Nephron (organoid): ENCODE measurements around the gene GNG14.
A peak's percentile ranks its signal among the peaks of the same experiment; 100 is the strongest.

Experiments
- H3K27ac Mint-ChIP-seq, 3 experiments: 2 replicates each; pipeline ENCODE4 v1.8.0; 2020; ENCODE audit warnings: mixed read lengths in 3 of 3, mild to moderate bottlenecking in 2 of 3, moderate library complexity in 1 of 3
- H3K27me3 Mint-ChIP-seq: 2 replicates; pipeline ENCODE4 v1.8.0; 2021; ENCODE audit warnings: low read depth, mild to moderate bottlenecking, moderate library complexity, mixed read lengths
- H3K36me3 Mint-ChIP-seq: 2 replicates; pipeline ENCODE4 v1.8.0; 2020; ENCODE audit warnings: low read depth, mixed read lengths
- H3K4me1 Mint-ChIP-seq: 2 replicates; pipeline ENCODE4 v1.8.0; 2020; ENCODE audit warnings: mixed read lengths
- H3K4me3 Mint-ChIP-seq, 3 experiments: 2 replicates each; pipeline ENCODE4 v1.8.0; 2020; ENCODE audit warnings: mild to moderate bottlenecking in 3 of 3, mixed read lengths in 3 of 3, moderate library complexity in 2 of 3
- H3K9me3 Mint-ChIP-seq: 2 replicates; pipeline ENCODE4 v1.8.0; 2020; ENCODE audit warnings: mixed read lengths
- TF ChIP-seq, protein P1 (sequence below), 3 experiments: fragments of 200-600 bp; sonication (generic); IDR thresholded peaks; one replicate each; pipeline ENCODE4 v1.5.0; 2021; ENCODE audit warnings: antibody characterized with exemption in 3 of 3; ENCODE audit not compliant: unreplicated experiment in 3 of 3

GNG14 gene

DNA sequence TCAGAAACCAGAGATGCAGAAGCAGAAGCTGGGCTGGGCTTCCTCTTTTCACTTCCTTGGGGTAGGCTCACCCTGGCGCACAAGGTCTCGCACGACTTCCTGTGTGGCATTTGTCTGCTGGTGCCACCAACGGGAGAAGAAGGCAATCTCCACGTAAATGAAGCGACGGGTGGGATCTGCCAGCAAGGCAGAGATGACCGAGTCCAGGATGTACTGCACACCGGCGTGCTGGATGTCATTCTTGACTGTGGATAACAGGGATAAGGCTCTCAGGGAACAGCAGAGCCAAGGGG is 22.6 kb upstream of the GNG14 start:
- Mint-ChIP-seq H3K4me3 (peak overlapping the region; percentile 97 to 99 (median 98)), H3K9me3 (no peaks in the 10 kb centered on the region), H3K27me3 (no peaks in the 10 kb centered on the region), H3K27ac (no peak overlapping the region), H3K4me1 (peaks cover 30% of the 10 kb centered on the region), H3K36me3 (peaks cover 19% of the 10 kb centered on the region)
- TF ChIP-seq, protein P1, sequence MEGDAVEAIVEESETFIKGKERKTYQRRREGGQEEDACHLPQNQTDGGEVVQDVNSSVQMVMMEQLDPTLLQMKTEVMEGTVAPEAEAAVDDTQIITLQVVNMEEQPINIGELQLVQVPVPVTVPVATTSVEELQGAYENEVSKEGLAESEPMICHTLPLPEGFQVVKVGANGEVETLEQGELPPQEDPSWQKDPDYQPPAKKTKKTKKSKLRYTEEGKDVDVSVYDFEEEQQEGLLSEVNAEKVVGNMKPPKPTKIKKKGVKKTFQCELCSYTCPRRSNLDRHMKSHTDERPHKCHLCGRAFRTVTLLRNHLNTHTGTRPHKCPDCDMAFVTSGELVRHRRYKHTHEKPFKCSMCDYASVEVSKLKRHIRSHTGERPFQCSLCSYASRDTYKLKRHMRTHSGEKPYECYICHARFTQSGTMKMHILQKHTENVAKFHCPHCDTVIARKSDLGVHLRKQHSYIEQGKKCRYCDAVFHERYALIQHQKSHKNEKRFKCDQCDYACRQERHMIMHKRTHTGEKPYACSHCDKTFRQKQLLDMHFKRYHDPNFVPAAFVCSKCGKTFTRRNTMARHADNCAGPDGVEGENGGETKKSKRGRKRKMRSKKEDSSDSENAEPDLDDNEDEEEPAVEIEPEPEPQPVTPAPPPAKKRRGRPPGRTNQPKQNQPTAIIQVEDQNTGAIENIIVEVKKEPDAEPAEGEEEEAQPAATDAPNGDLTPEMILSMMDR (IDR thresholded peaks at IDR 0.05; ENCODE audit: unreplicated experiment in 3 of 3) = no peak

DNA sequence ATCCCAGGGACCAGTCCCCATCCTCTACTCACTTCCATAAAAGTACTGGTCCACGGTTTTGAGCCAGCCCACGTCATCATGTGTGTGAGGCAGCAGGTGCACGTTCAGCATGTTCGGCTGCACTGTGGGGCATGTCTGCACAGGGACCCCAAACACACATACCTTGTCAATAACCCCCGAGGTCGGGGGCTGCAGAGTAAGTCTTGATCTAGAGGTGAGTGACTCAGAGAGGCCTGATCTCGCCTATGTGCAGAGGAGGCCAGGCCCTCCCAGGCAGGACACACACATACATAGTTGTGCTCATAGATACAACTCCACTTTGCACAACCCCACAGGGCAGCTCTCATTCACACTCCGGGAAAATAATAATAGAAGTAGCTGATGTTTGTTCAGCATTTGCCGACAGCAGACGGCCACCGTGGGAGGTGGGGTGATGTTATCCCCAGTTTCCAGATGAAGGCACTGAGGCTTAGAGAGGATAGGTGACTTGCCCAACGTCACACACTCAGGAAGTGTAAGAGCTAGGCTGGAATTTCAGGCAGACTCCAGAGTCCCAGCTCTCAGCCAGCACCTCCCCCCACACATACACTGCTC is 22.0 kb upstream of the GNG14 start:
- no peaks in the 10 kb centered on the region for H3K27me3 Mint-ChIP-seq
- TF ChIP-seq, protein P1 (IDR thresholded peaks at IDR 0.05; ENCODE audit: unreplicated experiment in 3 of 3) = no peak
- peak overlapping the region; percentile 44 to 78 (median 65) for H3K27ac Mint-ChIP-seq
- peaks cover 30% of the 10 kb centered on the region for H3K4me1 Mint-ChIP-seq
- H3K36me3 Mint-ChIP-seq = peaks cover 16% of the 10 kb centered on the region
- peak overlapping the region; percentile 97 to 99 (median 98) for H3K4me3 Mint-ChIP-seq
- no peaks in the 10 kb centered on the region for H3K9me3 Mint-ChIP-seq

DNA sequence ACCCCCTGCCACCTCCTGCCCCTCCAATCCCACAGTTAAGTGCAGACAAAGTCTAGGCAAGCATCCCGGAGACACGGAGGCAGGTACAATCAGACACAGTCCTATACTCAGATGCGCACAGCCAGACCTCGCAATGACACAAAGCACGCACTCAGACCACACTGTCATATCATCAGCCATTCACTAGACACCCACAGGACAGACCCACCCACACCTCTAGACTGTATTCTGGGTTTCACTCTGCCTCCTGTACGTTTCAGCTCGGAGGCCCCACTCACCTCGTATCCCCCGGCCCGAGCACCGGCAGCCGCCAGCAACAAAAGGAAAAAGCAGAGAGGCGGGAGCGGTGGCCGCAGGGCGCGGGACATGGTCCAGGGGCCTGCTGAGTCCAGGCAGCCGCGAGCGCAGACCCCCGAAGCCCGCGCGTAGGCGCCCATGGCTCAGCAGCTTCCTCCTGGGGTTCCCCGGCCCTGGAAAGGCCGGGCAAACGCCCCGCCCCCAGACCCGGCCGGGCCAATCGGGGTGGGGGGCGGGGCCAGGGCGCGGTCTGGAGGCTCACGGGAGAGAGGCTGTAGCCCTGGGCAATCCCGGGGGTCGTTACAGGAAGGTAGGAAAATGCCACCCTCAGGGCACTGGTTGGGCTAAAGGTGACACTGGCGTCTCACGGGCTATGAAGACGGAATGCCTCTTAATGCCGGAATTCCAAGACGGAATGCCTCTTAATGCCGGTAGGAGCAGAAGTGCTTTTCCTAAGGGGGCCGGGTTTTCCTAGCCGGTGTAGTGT is 21.3 kb upstream of the GNG14 start, which contains the start of the genes MAN2B1 and WDR83:
MAN2B1 (minus strand) TSS at position 478 of the 784 bp plus-strand sequence; CDS start at position 437, 41 bp downstream.
WDR83 (plus strand) TSS at position 543 of the 784 bp plus-strand sequence. CDS start 2,984 bp downstream, outside the sequence.
- TF ChIP-seq, protein P1 (IDR thresholded peaks at IDR 0.05; ENCODE audit: unreplicated experiment in 3 of 3) = no peak
- Mint-ChIP-seq H3K27me3 (no peaks in the 10 kb centered on the region), H3K9me3 (no peaks in the 10 kb centered on the region), H3K4me3 (peak within 1 kb of the TSS; percentile 97 to 99 (median 98)), H3K4me1 (peaks cover 30% of the 10 kb centered on the region), H3K36me3 (peaks cover 9% of the 10 kb centered on the region), H3K27ac (peak within 1 kb of the TSS; percentile 44 to 88 (median 78))

DNA sequence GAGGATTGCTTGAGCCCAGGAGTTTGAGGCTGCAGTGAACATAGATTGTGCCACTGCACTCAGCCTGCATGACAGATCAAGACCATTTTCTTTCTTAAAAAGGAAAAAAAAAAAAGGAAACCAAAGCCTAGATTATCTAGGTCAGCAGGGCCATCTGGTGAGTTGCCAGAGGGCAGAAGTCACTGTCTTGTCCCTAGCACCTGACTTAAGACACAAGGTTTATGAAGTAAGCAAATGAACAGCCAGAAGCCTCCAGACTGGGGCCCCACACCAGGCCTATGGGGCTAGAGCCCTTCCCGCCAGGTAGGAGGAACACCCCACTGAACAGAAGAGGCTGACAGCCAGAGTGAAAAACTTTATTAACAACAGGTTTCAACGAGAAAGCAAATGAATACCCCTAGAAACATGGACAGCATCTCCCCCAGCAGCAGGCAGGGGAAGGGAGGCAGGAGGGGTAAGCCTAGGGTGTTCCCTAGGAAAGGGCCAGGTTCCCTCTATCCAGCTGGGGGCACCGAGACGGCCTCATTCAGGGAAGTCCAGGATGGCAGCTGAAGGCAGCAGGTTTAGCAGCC is 20.0 kb upstream of the GNG14 start:
- Mint-ChIP-seq H3K4me3 (peak overlapping the region; percentile 97 to 99 (median 98)), H3K27me3 (no peaks in the 10 kb centered on the region), H3K27ac (peak overlapping the region; percentile 25 to 68 (median 31)), H3K4me1 (peaks cover 30% of the 10 kb centered on the region), H3K36me3 (peaks cover 13% of the 10 kb centered on the region), H3K9me3 (no peaks in the 10 kb centered on the region)
- TF ChIP-seq, protein P1 (IDR thresholded peaks at IDR 0.05; ENCODE audit: unreplicated experiment in 3 of 3) = no peak

DNA sequence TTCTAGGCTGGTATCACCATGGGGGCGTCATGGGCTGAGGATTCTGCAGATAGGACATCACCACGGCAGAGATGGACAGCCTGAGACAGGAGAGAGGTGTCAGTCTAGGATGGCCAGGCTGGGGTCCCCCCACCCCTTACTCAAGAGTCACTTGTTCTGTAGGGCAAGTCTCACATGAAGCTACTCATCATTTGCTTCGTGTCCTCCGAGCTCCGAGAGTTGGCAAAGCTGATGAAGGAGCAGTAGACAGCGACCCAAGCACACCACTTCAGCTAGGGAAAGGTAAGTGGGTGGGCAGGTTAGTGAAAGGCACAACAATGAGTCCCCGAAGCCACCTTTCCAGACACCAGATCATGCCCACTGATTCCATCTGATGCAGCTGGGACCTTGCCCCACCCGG is 19.5 kb upstream of the GNG14 start:
- TF ChIP-seq, protein P1 (IDR thresholded peaks at IDR 0.05; ENCODE audit: unreplicated experiment in 3 of 3) = no peak
- Mint-ChIP-seq H3K4me3 (peak overlapping the region; percentile 97 to 99 (median 98)), H3K36me3 (peaks cover 9% of the 10 kb centered on the region), H3K9me3 (no peaks in the 10 kb centered on the region), H3K27ac (peak overlapping the region; percentile 99), H3K27me3 (no peaks in the 10 kb centered on the region), H3K4me1 (peaks cover 30% of the 10 kb centered on the region)
